Activated CD4-positive, CD25-positive, alpha-beta regulatory T cell treated with anti-CD3 and anti-CD28 coated beads, Interleukin-2, amount 50 U/mL, for 24 hours (primary cell): Measurements from ENCODE around the gene MRPS2.
"Not testable (repeated sequence)": the region's sequence is repeated elsewhere in the genome, so short reads cannot be mapped to it uniquely, and the experiment has no call there.

ENCODE experiments used
- ATAC-seq, 2 donors: fragments of 150-1000 bp; cut with Tn5 transposase; one replicate each; pipeline ENCODE4 v1.10.0; 2021; ENCODE audit warnings: mild to moderate bottlenecking in 1 of 2, moderate library complexity in 1 of 2

Gene MRPS2

GRCh38 chr9:135534826-135535225 lies 34.3 kb downstream of the MRPS2 start:
- ATAC-seq: not testable (repeated sequence)

- ATAC-seq: not testable (repeated sequence)
Measured at GRCh38 chr9:135535631-135536030, 35.1 kb downstream of the MRPS2 start.

GRCh38 chr9:135536216-135536615 lies 35.7 kb downstream of the MRPS2 start:
- no peak for ATAC-seq

GRCh38 chr9:135543262-135543894 lies 42.9 kb downstream of the MRPS2 start:
- ATAC-seq: not testable (repeated sequence)

GRCh38 chr9:135544981-135545635 lies 44.6 kb downstream of the MRPS2 start:
- no peak for ATAC-seq

- ATAC-seq: not testable (repeated sequence)
Measured at GRCh38 chr9:135545646-135546176, 45.2 kb downstream of the MRPS2 start, which contains the start of gene OBP2A. TSS of gene OBP2A (plus strand) at chr9:135546126. CDS start at chr9:135546181, 55 bp downstream.

- ATAC-seq: not testable (repeated sequence)
Measured at GRCh38 chr9:135546792-135547617, 46.5 kb downstream of the MRPS2 start.

GRCh38 chr9:135547756-135548736 lies 47.6 kb downstream of the MRPS2 start:
- no peak for ATAC-seq

- ATAC-seq: not testable (repeated sequence)
Measured at GRCh38 chr9:135549478-135550343, 49.2 kb downstream of the MRPS2 start.

GRCh38 chr9:135550344-135550918 lies 49.9 kb downstream of the MRPS2 start:
- no peak for ATAC-seq

GRCh38 chr9:135551031-135551430 lies 50.5 kb downstream of the MRPS2 start:
- no peak for ATAC-seq

GRCh38 chr9:135551456-135551855 lies 51.0 kb downstream of the MRPS2 start:
- ATAC-seq: no peak

GRCh38 chr9:135552021-135552697 lies 51.7 kb downstream of the MRPS2 start:
- ATAC-seq: no peak

GRCh38 chr9:135552698-135553171 lies 52.3 kb downstream of the MRPS2 start:
- ATAC-seq: no peak
